HEK293 (cell line): Measurements from ENCODE around the gene BMPR1A.

Experiments
- CTCF ChIA-PET: fragments of 350-600 bp; formaldehyde crosslinking; extraction: SDS; loops from one replicate; lab custom pipeline; 2021; ENCODE audit warnings: antibody characterized with exemption; lab: Yijun Ruan, JAX
- POLR2A ChIA-PET: fragments of 300-600 bp; formaldehyde crosslinking; extraction: SDS; loops from one replicate; lab custom pipeline; 2020; ENCODE audit warnings: antibody characterized with exemption, inconsistent platforms; lab: Yijun Ruan, JAX
- H3K27ac ChIP-seq: fragments of 200-500 bp; sonication (Bioruptor generic); 2 replicates; pipeline ENCODE4 v1.5.1; 2014; ENCODE audit warnings: low read depth, low read length, control low read depth, inconsistent platforms; ENCODE audit errors: extremely low read depth
- H3K36me3 ChIP-seq, 2 experiments: fragments of 200-500 bp in 1 of 2; sonication (Bioruptor generic) in 1 of 2; 1 replicate in 1 of 2; 2 replicates in 1 of 2; pipeline ENCODE4 v1.5.1; 2014 to 2017; ENCODE audit warnings: inconsistent platforms in 2 of 2, low read length in 2 of 2; ENCODE audit not compliant: control insufficient read depth in 2 of 2, insufficient read depth in 1 of 2
- H3K4me1 ChIP-seq: fragments of 200-500 bp; sonication (Bioruptor generic); 2 replicates; pipeline ENCODE4 v1.5.1; 2014; ENCODE audit warnings: mild to moderate bottlenecking, low read length, inconsistent platforms; ENCODE audit not compliant: control insufficient read depth, insufficient read depth
- H3K4me3 ChIP-seq: 2 replicates; pipeline ENCODE4 v1.5.1; 2011; ENCODE audit warnings: low read depth, mild to moderate bottlenecking, control low read depth, low read length, moderate library complexity
- H3K9me3 ChIP-seq: fragments of 200-500 bp; sonication (Bioruptor generic); 2 replicates; pipeline ENCODE4 v1.5.1; 2014; ENCODE audit warnings: low read depth, low read length, inconsistent platforms; ENCODE audit not compliant: control insufficient read depth, insufficient read depth
- KLF10 ChIP-seq: fragments of 450-650 bp; IDR thresholded peaks from 2 replicates; pipeline ENCODE4 v1.5.1; 2018; ENCODE audit warnings: missing biosample characterization, mild to moderate bottlenecking, missing genetic modification characterization
- KLF7 ChIP-seq: fragments of 450-650 bp; formaldehyde crosslinking; IDR thresholded peaks from 2 replicates; pipeline ENCODE4 v1.5.1; 2016; ENCODE audit warnings: missing biosample characterization, missing genetic modification characterization, borderline replicate concordance
- ZFP41 ChIP-seq: fragments of 450-650 bp; formaldehyde crosslinking; IDR thresholded peaks from 2 replicates; pipeline ENCODE4 v1.5.1; 2016; ENCODE audit warnings: missing biosample characterization, missing genetic modification characterization, borderline replicate concordance
- ZNF169 ChIP-seq: fragments of 450-650 bp; formaldehyde crosslinking; IDR thresholded peaks from 2 replicates; pipeline ENCODE4 v1.5.1; 2016; ENCODE audit warnings: missing biosample characterization, missing genetic modification characterization
- ZNF174 ChIP-seq: fragments of 450-650 bp; formaldehyde crosslinking; IDR thresholded peaks from 2 replicates; pipeline ENCODE4 v1.5.0; 2017; ENCODE audit warnings: missing biosample characterization, mild to moderate bottlenecking, missing genetic modification characterization
- ZNF175 ChIP-seq: fragments of 450-650 bp; formaldehyde crosslinking; IDR thresholded peaks from 2 replicates; pipeline ENCODE4 v1.5.1; 2016; ENCODE audit warnings: missing biosample characterization, missing genetic modification characterization
- ZNF211 ChIP-seq: fragments of 450-650 bp; formaldehyde crosslinking; IDR thresholded peaks from 2 replicates; pipeline ENCODE4 v1.5.1; 2016; ENCODE audit warnings: low read depth, missing biosample characterization, missing genetic modification characterization
- ZNF223 ChIP-seq: fragments of 450-650 bp; formaldehyde crosslinking; IDR thresholded peaks from 2 replicates; pipeline ENCODE4 v1.5.1; 2016; ENCODE audit warnings: missing biosample characterization, missing genetic modification characterization
- ZNF24 ChIP-seq: fragments of 450-650 bp; formaldehyde crosslinking; IDR thresholded peaks from 2 replicates; pipeline ENCODE4 v1.5.1; 2016; ENCODE audit warnings: missing biosample characterization, missing genetic modification characterization
- ZNF266 ChIP-seq: fragments of 450-650 bp; formaldehyde crosslinking; IDR thresholded peaks from 2 replicates; pipeline ENCODE4 v1.5.1; 2016; ENCODE audit warnings: missing biosample characterization, missing genetic modification characterization, low read depth
- ZNF311 ChIP-seq: fragments of 450-650 bp; formaldehyde crosslinking; IDR thresholded peaks from 2 replicates; pipeline ENCODE4 v1.5.1; 2017; ENCODE audit warnings: missing biosample characterization, missing genetic modification characterization, borderline replicate concordance
- ZNF560 ChIP-seq: fragments of 450-650 bp; formaldehyde crosslinking; IDR thresholded peaks from 2 replicates; pipeline ENCODE4 v1.5.1; 2017; ENCODE audit warnings: missing biosample characterization, missing genetic modification characterization, borderline replicate concordance
- ZNF596 ChIP-seq: fragments of 450-650 bp; IDR thresholded peaks from 2 replicates; pipeline ENCODE4 v1.5.0; 2018; ENCODE audit warnings: missing biosample characterization, mild to moderate bottlenecking, missing genetic modification characterization, moderate library complexity
- ZNF658 ChIP-seq: fragments of 450-650 bp; formaldehyde crosslinking; IDR thresholded peaks from 2 replicates; pipeline ENCODE4; 2016; ENCODE audit warnings: missing biosample characterization, missing genetic modification characterization
- ZNF664 ChIP-seq: fragments of 450-650 bp; formaldehyde crosslinking; IDR thresholded peaks from 2 replicates; pipeline ENCODE4 v1.5.1; 2016; ENCODE audit warnings: missing biosample characterization, missing genetic modification characterization
- ZNF76 ChIP-seq: fragments of 450-650 bp; formaldehyde crosslinking; IDR thresholded peaks from 2 replicates; pipeline ENCODE4; 2016; ENCODE audit warnings: low read depth, missing biosample characterization, missing genetic modification characterization, borderline replicate concordance
- ZNF776 ChIP-seq: fragments of 450-650 bp; formaldehyde crosslinking; IDR thresholded peaks from 2 replicates; pipeline ENCODE4 v1.5.0; 2017; ENCODE audit warnings: missing biosample characterization, missing genetic modification characterization, borderline replicate concordance
- ZNF785 ChIP-seq: fragments of 450-650 bp; formaldehyde crosslinking; IDR thresholded peaks from 2 replicates; pipeline ENCODE4 v1.5.1; 2016; ENCODE audit warnings: missing biosample characterization, missing genetic modification characterization
- ZNF791 ChIP-seq: fragments of 450-650 bp; formaldehyde crosslinking; IDR thresholded peaks from 2 replicates; pipeline ENCODE4 v1.5.1; 2016; ENCODE audit warnings: missing biosample characterization, missing genetic modification characterization
- TF ChIP-seq, protein P1 (sequence below): fragments of 450-650 bp; formaldehyde crosslinking; IDR thresholded peaks from 2 replicates; pipeline ENCODE4 v1.5.1; 2016; ENCODE audit warnings: missing biosample characterization, missing genetic modification characterization, low read depth
- TF ChIP-seq, protein P2 (sequence below): fragments of 450-650 bp; formaldehyde crosslinking; IDR thresholded peaks from 2 replicates; pipeline ENCODE4; 2016; ENCODE audit warnings: missing biosample characterization, missing genetic modification characterization
- TF ChIP-seq, protein P3 (sequence below): fragments of 450-650 bp; formaldehyde crosslinking; IDR thresholded peaks from 2 replicates; pipeline ENCODE4 v1.5.1; 2016; ENCODE audit warnings: missing biosample characterization, missing genetic modification characterization
- TF ChIP-seq, protein P4 (sequence below): fragments of 450-650 bp; formaldehyde crosslinking; IDR thresholded peaks from 2 replicates; pipeline ENCODE4 v1.5.1; 2016; ENCODE audit warnings: missing biosample characterization, missing genetic modification characterization
- TF ChIP-seq, protein P5 (sequence below): fragments of 450-650 bp; formaldehyde crosslinking; IDR thresholded peaks from 2 replicates; pipeline ENCODE4 v1.5.1; 2017; ENCODE audit warnings: missing biosample characterization, missing genetic modification characterization
- TF ChIP-seq, protein P6 (sequence below): fragments of 450-650 bp; formaldehyde crosslinking; IDR thresholded peaks from 2 replicates; pipeline ENCODE4 v1.5.1; 2016; ENCODE audit warnings: missing biosample characterization, missing genetic modification characterization

Gene BMPR1A

DNA sequence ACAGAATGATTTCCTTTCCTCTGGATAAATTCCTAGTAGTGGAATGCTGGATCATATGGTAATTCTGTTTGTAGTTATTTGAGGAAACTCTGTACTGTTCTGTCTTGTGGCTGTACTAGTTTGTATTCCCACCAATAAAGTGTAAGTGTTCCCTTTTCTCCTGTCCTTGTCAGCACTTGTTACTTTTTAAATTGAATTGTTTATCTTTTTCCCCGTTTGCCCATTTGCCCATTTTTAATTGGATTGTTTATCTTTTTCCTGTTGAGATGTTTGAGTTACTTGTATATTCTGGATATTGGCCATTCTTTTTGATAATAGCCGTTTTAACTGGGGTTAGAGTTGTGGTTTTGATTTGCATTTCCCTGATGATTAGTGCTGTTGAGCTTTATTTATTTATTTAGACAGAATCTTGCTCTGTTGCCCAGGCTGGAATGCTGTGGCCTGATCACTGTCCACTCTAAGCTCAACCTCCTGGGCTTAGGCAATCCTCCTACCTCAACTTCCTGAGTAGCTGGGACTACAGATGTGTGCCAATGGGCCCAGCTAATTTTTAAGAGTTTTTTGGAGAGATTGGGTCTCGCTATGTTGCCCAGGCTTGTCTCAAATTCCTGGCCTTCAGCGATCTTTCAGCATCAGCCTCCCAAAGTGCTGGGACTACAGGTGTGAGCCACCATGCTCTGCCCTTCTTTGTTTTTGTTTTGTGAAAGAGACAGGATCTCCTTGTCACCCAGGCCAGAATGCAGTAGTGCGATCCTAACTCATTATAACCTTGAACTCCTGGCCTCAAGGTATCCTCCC lies 23.0 kb downstream of the BMPR1A start (continued):
- no peak for TF ChIP-seq ZNF174 (tag by site-specific recombination)
- TF ChIP-seq, protein P1, sequence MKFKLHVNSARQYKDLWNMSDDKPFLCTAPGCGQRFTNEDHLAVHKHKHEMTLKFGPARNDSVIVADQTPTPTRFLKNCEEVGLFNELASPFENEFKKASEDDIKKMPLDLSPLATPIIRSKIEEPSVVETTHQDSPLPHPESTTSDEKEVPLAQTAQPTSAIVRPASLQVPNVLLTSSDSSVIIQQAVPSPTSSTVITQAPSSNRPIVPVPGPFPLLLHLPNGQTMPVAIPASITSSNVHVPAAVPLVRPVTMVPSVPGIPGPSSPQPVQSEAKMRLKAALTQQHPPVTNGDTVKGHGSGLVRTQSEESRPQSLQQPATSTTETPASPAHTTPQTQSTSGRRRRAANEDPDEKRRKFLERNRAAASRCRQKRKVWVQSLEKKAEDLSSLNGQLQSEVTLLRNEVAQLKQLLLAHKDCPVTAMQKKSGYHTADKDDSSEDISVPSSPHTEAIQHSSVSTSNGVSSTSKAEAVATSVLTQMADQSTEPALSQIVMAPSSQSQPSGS (tag by site-specific recombination) = no peak

DNA sequence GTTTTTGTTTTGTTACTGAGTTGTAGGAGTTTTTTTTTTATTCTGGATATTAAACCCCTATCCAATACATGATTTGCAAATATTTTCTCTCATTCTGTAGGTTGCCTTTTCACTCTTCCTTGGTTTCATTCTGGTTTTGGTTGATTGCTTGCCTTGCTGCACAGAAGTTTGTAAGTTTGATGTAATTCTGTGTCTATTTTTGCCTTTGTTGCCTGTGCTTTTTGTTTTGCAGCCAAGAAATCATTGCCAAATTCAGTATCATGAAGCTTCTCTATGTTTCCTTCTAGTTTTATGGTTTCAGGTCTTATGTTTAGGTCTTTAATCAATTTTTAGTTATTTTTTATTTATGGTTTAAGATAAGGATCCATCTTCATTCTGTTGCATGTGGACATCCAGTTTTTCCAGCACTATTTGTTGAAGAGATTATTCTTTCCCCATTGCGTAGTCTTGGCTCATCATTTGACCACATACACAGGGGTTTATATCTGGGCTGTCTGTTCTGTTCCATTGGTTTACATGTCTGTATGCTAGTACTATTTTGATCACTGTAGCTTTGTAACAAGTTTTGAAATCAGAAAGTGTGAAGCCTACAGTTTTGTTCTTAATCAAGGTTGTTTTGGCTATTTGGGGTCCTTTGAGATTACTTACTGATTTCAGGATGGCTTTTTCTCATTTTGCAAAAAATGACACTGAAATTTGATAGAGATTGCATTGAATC lies 26.4 kb downstream of the BMPR1A start:
- CTCF ChIA-PET = interaction anchor here (0.7 kb wide), 1 partner anchor 16 kb away, joined by 3 read pairs; no protein-coding TSS in a partner anchor
- POLR2A ChIA-PET = no interaction called here

DNA sequence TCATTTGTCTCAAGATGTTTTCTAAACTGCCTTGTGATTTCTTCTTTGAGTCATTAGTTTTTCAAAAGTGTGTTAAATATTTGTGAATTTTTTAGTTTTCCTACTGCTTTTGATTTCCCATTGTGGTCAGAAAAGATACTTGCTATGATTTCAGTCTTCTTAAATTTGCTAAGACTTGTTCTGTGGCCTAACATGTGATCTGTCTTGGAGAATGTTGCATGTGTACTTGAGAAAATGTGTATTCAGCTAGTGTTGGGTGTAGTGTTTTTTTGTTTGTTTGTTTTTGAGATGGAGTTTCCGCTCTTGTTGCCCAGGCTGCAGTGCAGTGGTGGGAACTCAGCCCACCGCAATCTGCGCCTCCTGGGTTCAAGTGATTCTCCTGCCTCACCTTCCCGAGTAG lies 28.6 kb downstream of the BMPR1A start:
- no peaks in the 10 kb centered on the region for H3K36me3 ChIP-seq
- H3K27ac ChIP-seq = no peak overlapping the region
- H3K4me1 ChIP-seq = no peaks in the 10 kb centered on the region; the same call in 1 of the 2 replicates
- ChIA-PET POLR2A (no interaction called here), CTCF (interaction anchor here (0.7 to 0.9 kb wide), 2 partner anchors 11 to 14 kb away, joined by 3 read pairs; no protein-coding TSS in a partner anchor)
- no peaks in the 10 kb centered on the region for H3K9me3 ChIP-seq
- no peak overlapping the region for H3K4me3 ChIP-seq
- TF ChIP-seq ZNF658 (no peak), ZNF211 (tag by site-specific recombination) (no peak), ZNF791 (tag by site-specific recombination) (no peak), ZNF266 (tag by site-specific recombination) (no peak), ZNF223 (no peak)
- TF ChIP-seq, protein P2, sequence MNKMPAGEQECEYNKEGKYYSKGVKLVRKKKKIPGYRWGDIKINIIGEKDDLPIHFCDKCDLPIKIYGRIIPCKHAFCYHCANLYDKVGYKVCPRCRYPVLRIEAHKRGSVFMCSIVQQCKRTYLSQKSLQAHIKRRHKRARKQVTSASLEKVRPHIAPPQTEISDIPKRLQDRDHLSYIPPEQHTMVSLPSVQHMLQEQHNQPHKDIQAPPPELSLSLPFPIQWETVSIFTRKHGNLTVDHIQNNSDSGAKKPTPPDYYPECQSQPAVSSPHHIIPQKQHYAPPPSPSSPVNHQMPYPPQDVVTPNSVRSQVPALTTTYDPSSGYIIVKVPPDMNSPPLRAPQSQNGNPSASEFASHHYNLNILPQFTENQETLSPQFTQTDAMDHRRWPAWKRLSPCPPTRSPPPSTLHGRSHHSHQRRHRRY = no peak

More for the DNA sequence above, 26.4 kb downstream of the BMPR1A start:
- H3K9me3 ChIP-seq = no peaks in the 10 kb centered on the region
- no peak for TF ChIP-seq KLF7
- TF ChIP-seq, protein P3, sequence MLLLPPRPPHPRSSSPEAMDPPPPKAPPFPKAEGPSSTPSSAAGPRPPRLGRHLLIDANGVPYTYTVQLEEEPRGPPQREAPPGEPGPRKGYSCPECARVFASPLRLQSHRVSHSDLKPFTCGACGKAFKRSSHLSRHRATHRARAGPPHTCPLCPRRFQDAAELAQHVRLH (tag by site-specific recombination) = no peak
- TF ChIP-seq ZFP41 = no peak
- TF ChIP-seq ZNF560 (tag by site-specific recombination) = no peak
- no peak for TF ChIP-seq ZNF169 (tag by site-specific recombination)
- no peak for TF ChIP-seq ZNF76 (tag by site-specific recombination)
- TF ChIP-seq ZNF791 (tag by site-specific recombination) = no peak
- no peak for TF ChIP-seq KLF10 (tag by site-specific recombination)
- TF ChIP-seq ZNF664 (tag by site-specific recombination) = no peak
- TF ChIP-seq, protein P4, sequence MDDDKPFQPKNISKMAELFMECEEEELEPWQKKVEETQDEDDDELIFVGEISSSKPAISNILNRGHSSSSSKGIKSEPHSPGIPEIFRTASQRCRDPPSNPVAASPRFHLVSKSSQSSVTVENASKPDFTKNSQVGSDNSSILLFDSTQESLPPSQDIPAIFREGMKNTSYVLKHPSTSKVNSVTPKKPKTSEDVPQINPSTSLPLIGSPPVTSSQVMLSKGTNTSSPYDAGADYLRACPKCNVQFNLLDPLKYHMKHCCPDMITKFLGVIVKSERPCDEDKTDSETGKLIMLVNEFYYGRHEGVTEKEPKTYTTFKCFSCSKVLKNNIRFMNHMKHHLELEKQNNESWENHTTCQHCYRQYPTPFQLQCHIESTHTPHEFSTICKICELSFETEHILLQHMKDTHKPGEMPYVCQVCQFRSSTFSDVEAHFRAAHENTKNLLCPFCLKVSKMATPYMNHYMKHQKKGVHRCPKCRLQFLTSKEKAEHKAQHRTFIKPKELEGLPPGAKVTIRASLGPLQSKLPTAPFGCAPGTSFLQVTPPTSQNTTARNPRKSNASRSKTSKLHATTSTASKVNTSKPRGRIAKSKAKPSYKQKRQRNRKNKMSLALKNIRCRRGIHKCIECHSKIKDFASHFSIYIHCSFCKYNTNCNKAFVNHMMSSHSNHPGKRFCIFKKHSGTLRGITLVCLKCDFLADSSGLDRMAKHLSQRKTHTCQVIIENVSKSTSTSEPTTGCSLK (tag by site-specific recombination) = no peak
- no peak for TF ChIP-seq ZNF311 (tag by site-specific recombination)
- TF ChIP-seq ZNF24 (tag by site-specific recombination) = no peak
- no peak for TF ChIP-seq ZNF776 (tag by site-specific recombination)
- TF ChIP-seq, protein P5, sequence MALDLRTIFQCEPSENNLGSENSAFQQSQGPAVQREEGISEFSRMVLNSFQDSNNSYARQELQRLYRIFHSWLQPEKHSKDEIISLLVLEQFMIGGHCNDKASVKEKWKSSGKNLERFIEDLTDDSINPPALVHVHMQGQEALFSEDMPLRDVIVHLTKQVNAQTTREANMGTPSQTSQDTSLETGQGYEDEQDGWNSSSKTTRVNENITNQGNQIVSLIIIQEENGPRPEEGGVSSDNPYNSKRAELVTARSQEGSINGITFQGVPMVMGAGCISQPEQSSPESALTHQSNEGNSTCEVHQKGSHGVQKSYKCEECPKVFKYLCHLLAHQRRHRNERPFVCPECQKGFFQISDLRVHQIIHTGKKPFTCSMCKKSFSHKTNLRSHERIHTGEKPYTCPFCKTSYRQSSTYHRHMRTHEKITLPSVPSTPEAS (tag by site-specific recombination) = no peak
- TF ChIP-seq ZNF785 (tag by site-specific recombination) = no peak
- no peak for TF ChIP-seq ZNF596 (tag by site-specific recombination)
- TF ChIP-seq ZNF175 (tag by site-specific recombination) = no peak
- TF ChIP-seq, protein P6, sequence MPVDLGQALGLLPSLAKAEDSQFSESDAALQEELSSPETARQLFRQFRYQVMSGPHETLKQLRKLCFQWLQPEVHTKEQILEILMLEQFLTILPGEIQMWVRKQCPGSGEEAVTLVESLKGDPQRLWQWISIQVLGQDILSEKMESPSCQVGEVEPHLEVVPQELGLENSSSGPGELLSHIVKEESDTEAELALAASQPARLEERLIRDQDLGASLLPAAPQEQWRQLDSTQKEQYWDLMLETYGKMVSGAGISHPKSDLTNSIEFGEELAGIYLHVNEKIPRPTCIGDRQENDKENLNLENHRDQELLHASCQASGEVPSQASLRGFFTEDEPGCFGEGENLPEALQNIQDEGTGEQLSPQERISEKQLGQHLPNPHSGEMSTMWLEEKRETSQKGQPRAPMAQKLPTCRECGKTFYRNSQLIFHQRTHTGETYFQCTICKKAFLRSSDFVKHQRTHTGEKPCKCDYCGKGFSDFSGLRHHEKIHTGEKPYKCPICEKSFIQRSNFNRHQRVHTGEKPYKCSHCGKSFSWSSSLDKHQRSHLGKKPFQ (tag by site-specific recombination) = no peak
- no peaks in the 10 kb centered on the region for H3K36me3 ChIP-seq
- no peak overlapping the region for H3K4me3 ChIP-seq
- no peak overlapping the region for H3K27ac ChIP-seq
- peaks cover 3% of the 10 kb centered on the region for H3K4me1 ChIP-seq
